Sigmoid colon (tissue), 7 donors: ENCODE measurements around the gene SRF. TPM values are rescaled to one million over a fixed set of nuclear protein-coding genes. Genes with fewer than 3 reads are reported as not detected.
A peak's percentile ranks its signal among the peaks of the same experiment; 100 is the strongest.

Experiments
- DNase-seq: peaks from one replicate; pipeline ENCODE4 v3.0.0-alpha.2; 2019
- H3K27ac ChIP-seq, 4 donors: fragments of 200-600 bp; sonication (generic); one replicate each; pipeline ENCODE4 v1.5.1; 2016 to 2019; ENCODE audit warnings: mild to moderate bottlenecking in 1 of 4
- H3K27me3 ChIP-seq, 3 donors: fragments of 200-600 bp; sonication (generic); one replicate each; pipeline ENCODE4 v1.5.1; 2019; ENCODE audit warnings: mild to moderate bottlenecking in 1 of 3
- H3K36me3 ChIP-seq, 4 donors: fragments of 200-600 bp; sonication (generic); one replicate each; pipeline ENCODE4 v1.5.1; 2016 to 2019
- H3K4me1 ChIP-seq, 4 donors: fragments of 200-600 bp; sonication (generic); one replicate each; pipeline ENCODE4 v1.5.1; 2017 to 2019
- H3K4me3 ChIP-seq, 4 donors: fragments of 200-600 bp; sonication (generic); one replicate each; pipeline ENCODE4 v1.5.1; 2017 to 2019; ENCODE audit warnings: mild to moderate bottlenecking in 2 of 4, moderate library complexity in 1 of 4
- H3K9me3 ChIP-seq, 4 donors: fragments of 200-600 bp in 3 of 4; sonication (generic) in 3 of 4; one replicate each; pipeline versions ENCODE4 v1.5.1 to v1.6.1; 2013 to 2019
- EP300 ChIP-seq, 4 donors: sonication (generic); formaldehyde crosslinking; IDR thresholded peaks; one replicate each; pipeline ENCODE4 v1.6.1; 2017; ENCODE audit warnings: antibody characterized with exemption in 4 of 4
- POLR2A ChIP-seq, 2 donors: fragments of 450-650 bp; IDR thresholded peaks; one replicate each; pipeline ENCODE4 v1.6.1; 2016; ENCODE audit warnings: antibody characterized with exemption in 2 of 2, mild to moderate bottlenecking in 2 of 2, moderate library complexity in 2 of 2
- POLR2AphosphoS5 ChIP-seq, 4 donors: sonication (generic); formaldehyde crosslinking; IDR thresholded peaks; one replicate each; pipeline ENCODE4 v1.6.1; 2017; ENCODE audit warnings: antibody characterized with exemption in 4 of 4
- WGBS, 2 donors: extraction: QIAGEN DNeasy Blood & Tissue Kit; methylation state at CpG; one replicate each; pipeline ENCODE4 v1.1.7; 2013; 5-methylcytosine and 5-hydroxymethylcytosine counted together
- intact Hi-C: fragments of 100-400 bp; cut with DNase I; formaldehyde crosslinking; loops from one replicate; pipeline ENCODE4 v1.15.1; 2023
- polyA plus RNA-seq, 3 donors: library from polyadenylated mRNA; stranded (reverse); fragments of 200-250 nt; gene quantifications; one replicate each; pipeline ENCODE4 v1.2.3, GENCODE V29; 2013
- total RNA-seq, 4 donors: library from RNA; depleted of rRNA; stranded (reverse); fragments of >200 nt; gene quantifications; one replicate each; pipeline ENCODE4 v1.1.0, GENCODE V29; 2016
- TF ChIP-seq, protein P1 (sequence below), 4 experiments: fragments of 450-650 bp in 3 of 4; fragments of 200-600 bp in 1 of 4; IDR thresholded peaks; one replicate each; pipeline ENCODE4 v1.5.1; 2016 to 2019; ENCODE audit warnings: antibody characterized with exemption in 4 of 4, mild to moderate bottlenecking in 3 of 4, moderate library complexity in 2 of 4
- donor health status: healthy with polysubstance abuse.
- donor health status: Bipolar disorder and iron deficiency.
- donor health status: healthy.

SRF gene
- total RNA-seq (10 to 100 TPM; 64.2 to 96.9 (median 89.1) TPM), polyA plus RNA-seq (10 to 100 TPM; 12.6 to 31.2 (median 13.9) TPM)

DNA sequence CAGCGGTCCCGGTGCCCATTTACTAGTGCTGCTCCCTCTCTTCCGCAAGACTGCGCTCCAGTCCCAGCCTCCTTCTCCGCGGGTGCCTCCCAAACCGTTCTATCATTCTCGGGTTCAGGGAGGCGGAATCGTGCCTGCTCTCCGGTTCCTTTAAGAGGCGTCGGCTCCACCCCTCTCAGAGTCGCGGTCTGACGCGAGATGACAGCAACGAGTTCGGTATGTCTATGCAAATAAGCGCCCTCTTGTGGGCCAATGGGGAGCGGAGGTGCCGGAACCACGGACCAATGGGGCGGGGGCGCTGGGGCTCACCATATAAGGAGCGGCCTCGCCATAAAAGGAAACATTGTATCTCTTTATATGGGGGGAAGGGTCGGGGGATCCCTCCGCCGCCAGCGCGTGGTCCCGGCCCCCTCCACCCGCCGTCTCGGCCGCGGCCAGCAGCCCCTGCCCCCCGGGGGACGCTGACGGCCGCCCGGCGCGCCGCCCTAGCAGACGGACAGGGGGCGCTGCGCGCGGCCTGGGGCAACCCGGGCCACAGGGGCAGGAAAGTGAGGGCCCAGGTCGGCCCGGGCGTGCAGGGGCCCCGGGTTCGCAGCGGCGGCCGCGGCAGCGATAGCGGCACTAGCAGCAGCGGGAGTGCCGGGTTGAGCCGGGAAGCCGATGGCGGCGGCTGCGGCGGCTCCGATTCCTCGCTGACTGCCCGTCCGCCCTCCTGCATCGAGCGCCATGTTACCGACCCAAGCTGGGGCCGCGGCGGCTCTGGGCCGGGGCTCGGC is at the start of gene SRF:
SRF (plus strand) TSS at position 339 of the 776 bp plus-strand sequence; CDS start at position 727, 388 bp downstream.
- 0% methylated on average over 83 of the region's 83 CpGs for WGBS, 2 donors
- intact Hi-C loops = loop anchor here (5.0 to 10.0 kb wide), 6 partner anchors 114 to 1124 kb away; partner anchors contain the start of genes BICRAL, KLC4, LRRC73 and MRPL14

DNA sequence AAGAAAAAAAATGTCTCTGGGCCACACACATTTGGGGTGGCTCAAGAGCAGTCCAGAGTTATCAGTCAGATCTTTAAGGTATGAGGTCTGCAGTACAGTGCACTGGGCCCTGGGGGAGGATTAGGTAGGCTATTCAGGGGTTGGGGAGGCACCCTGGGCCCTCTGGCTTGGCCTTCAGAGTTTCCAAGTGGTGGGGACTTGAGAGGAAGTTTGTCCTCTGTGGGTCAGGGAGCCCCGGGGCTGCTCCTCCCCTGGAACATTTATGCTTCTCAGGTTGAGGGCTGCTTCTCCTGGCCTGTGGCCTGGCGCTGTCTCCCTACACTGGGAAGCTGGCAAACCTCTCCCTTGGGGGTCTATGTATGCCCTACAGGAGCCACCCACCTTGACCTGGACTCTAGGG is 48.9 kb upstream of the SRF start:
- Histone ChIP-seq H3K36me3 (no peaks in the 10 kb centered on the region), H3K4me3 (no peak overlapping the region), H3K27ac (no peak overlapping the region), H3K27me3 (peaks cover 0 to 14% (median 0%) of the 10 kb centered on the region in 3 donors), H3K4me1 (peaks cover 0 to 12% (median 6%) of the 10 kb centered on the region in 4 donors), H3K9me3 (no peaks in the 10 kb centered on the region)
- intact Hi-C loops = no loop called here
- 73 to 79% methylated on average over 2 of the region's 2 CpGs for WGBS, 2 donors
- TF ChIP-seq POLR2A (IDR thresholded peaks at IDR 0.05) = no peak
- TF ChIP-seq, protein P1, sequence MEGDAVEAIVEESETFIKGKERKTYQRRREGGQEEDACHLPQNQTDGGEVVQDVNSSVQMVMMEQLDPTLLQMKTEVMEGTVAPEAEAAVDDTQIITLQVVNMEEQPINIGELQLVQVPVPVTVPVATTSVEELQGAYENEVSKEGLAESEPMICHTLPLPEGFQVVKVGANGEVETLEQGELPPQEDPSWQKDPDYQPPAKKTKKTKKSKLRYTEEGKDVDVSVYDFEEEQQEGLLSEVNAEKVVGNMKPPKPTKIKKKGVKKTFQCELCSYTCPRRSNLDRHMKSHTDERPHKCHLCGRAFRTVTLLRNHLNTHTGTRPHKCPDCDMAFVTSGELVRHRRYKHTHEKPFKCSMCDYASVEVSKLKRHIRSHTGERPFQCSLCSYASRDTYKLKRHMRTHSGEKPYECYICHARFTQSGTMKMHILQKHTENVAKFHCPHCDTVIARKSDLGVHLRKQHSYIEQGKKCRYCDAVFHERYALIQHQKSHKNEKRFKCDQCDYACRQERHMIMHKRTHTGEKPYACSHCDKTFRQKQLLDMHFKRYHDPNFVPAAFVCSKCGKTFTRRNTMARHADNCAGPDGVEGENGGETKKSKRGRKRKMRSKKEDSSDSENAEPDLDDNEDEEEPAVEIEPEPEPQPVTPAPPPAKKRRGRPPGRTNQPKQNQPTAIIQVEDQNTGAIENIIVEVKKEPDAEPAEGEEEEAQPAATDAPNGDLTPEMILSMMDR (IDR thresholded peaks at IDR 0.05) = no peak
- no peak for TF ChIP-seq EP300 (IDR thresholded peaks at IDR 0.05)
- no peak for TF ChIP-seq POLR2AphosphoS5 (IDR thresholded peaks at IDR 0.05)
- DNase-seq = no peak

More for the DNA sequence above, at the start of gene SRF:
- Histone ChIP-seq H3K27me3 (no peaks in the 10 kb centered on the region), H3K4me3 (peak within 1 kb of the TSS; percentile 88 to 98 (median 95)), H3K9me3 (no peaks in the 10 kb centered on the region), H3K27ac (peak within 1 kb of the TSS; percentile 99 to 100 (median 100)), H3K4me1 (peaks cover 0 to 39% (median 36%) of the 10 kb centered on the region in 4 donors), H3K36me3 (peaks cover 8 to 13% (median 10%) of the 10 kb centered on the region in 4 donors)
- TF ChIP-seq EP300 (IDR thresholded peaks at IDR 0.05) (peak in 1 of 4 donors; percentile 60), POLR2AphosphoS5 (IDR thresholded peaks at IDR 0.05) (peak; percentile 80 to 94 (median 87)), POLR2A (IDR thresholded peaks at IDR 0.05) (peak; percentile 72 to 76)
- TF ChIP-seq, protein P1 (IDR thresholded peaks at IDR 0.05) = peak in 2 of 4 experiments; percentile 31 to 80
- DNase-seq = peak; percentile 100

DNA sequence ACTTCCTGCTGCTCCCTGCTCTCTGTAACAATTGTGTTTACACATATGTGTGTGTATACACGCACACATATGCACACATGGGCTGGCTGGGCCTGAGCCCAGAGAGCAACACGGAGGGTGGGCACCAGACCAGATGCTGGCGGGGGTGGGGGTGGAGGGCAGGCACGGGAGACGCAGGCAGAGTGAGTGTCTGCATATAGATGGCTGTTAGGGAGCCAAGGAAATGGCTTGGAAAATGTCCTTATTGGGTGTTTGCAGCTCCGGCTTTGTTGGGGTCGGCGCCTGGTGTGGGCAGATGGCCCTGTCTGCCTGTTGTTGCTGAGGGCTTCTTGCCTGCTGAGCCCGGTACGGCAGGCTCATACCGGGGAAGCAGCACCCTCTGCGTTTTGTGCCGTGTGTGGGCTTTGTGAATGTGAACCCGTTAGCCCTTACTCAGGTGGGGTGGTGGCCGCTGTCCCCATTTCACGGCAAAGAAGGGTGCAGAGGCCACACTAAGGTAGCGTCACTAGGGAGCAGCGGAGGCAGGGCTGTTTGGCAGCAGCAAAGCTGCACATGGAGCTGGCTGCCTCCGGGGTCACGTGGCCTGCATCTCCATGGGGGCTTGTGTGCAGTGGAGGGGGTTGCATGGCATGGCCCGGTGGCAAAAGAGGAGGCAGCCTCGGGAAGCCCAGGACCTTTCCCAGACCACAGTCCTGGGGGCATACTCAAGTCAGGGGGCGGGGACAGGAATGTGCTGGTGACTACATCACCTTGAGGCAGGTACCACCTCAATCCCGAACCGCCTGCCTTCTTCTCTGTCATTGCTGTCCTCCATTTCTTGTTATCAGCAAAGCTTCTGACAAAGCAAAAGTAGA is 47.4 kb upstream of the SRF start:
- Histone ChIP-seq H3K27me3 (peaks cover 0 to 14% (median 0%) of the 10 kb centered on the region in 3 donors), H3K36me3 (no peaks in the 10 kb centered on the region), H3K4me1 (peaks cover 0 to 12% (median 6%) of the 10 kb centered on the region in 4 donors), H3K9me3 (no peaks in the 10 kb centered on the region), H3K4me3 (no peak overlapping the region), H3K27ac (no peak overlapping the region)
- WGBS, 2 donors = 73 to 78% methylated on average over 25 of the region's 25 CpGs
- intact Hi-C loops = no loop called here
- DNase-seq = no peak
- TF ChIP-seq POLR2AphosphoS5 (IDR thresholded peaks at IDR 0.05) = no peak

DNA sequence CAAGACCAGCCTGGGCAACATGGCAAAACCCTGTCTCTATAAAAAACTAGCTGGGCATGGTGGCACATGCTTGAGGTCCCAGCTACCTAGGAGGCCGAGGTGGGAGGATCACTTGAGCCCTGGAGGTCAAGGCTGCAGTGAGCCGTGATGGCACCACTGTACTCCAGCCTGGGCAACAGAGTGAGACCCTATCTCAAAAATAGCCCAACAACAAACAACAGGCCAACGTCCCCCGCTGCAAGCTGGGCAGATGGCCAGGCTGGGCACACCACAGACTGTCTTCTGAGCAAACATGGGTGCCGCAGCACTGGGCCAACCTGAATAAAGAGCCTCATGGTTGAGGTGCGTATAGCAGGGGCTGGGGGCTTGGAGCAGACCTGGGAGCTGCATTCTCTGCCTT is 46.6 kb upstream of the SRF start:
- no peaks in the 10 kb centered on the region for H3K9me3 ChIP-seq
- WGBS, 2 donors = 83 to 84% methylated on average over 6 of the region's 6 CpGs
- no peak overlapping the region for H3K4me3 ChIP-seq
- H3K27me3 ChIP-seq = peaks cover 0 to 12% (median 0%) of the 10 kb centered on the region in 3 donors
- TF ChIP-seq EP300 (IDR thresholded peaks at IDR 0.05) (no peak), POLR2AphosphoS5 (IDR thresholded peaks at IDR 0.05) (no peak), POLR2A (IDR thresholded peaks at IDR 0.05) (no peak)
- TF ChIP-seq, protein P1 (IDR thresholded peaks at IDR 0.05) = no peak
- no peaks in the 10 kb centered on the region for H3K36me3 ChIP-seq
- intact Hi-C loops = no loop called here
- no peak for DNase-seq
- H3K4me1 ChIP-seq = peaks cover 0 to 12% (median 6%) of the 10 kb centered on the region in 4 donors
- no peak overlapping the region for H3K27ac ChIP-seq
